Forelimb muscle (tissue), 1 donor: ENCODE measurements around the gene FHIT. TPM values are rescaled to one million over a fixed set of nuclear protein-coding genes. Genes with fewer than 3 reads are reported as not detected.
"Not testable (repeated sequence)": the region's sequence is repeated elsewhere in the genome, so short reads cannot be mapped to it uniquely, and the experiment has no call there.

ENCODE experiments used
- DNase-seq: peaks from one replicate; pipeline ENCODE4 v3.0.0-alpha.2; 2013; ENCODE audit warnings: low read depth
- polyA plus RNA-seq: library from polyadenylated mRNA; unstranded; fragments of 120-200 nt; gene quantifications from one replicate; pipeline ENCODE4 v1.2.1, GENCODE V29; 2013; ENCODE audit not compliant: insufficient read length

FHIT gene
- polyA plus RNA-seq, 1 donor: 7.1 TPM

DNA sequence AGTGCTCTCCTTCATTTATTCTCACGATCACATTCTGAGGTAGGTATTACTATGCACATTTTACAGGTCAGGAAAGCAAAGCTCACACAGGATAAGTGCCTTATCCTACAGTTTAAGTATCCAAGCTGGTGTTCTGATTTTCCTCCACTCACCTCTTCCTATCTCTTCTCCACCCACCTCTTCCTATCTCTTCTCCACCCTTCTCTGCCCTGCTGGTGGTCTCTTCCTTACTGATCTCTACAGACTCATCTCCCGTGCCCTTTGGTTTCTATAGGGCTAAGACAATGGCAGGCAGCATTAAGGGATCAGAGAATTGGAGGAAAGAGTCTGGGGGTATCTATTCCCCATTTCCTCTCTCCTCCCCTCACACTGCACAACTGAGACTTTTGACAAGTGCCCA is 319.1 kb downstream of the FHIT start:
- no peak for DNase-seq

DNA sequence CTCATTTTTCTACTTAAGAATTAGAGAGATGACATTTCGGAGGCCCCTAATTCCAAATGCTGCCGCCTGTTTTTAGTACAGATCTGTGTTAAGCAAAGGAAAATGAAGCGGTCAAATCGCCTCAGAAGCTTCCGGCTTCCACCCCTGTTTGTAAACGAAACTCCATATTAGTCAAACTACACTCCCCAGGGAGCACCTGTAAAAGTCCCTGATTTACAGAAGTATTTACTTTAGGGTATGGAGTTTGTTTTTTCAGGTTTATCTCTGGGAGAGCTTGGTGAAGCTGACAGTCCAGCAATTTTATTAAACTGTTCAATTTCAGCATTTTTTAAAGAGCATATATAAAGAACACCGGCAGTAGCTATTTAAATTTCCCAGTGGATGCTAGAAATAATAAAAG is 319.8 kb downstream of the FHIT start:
- DNase-seq: no peak

DNA sequence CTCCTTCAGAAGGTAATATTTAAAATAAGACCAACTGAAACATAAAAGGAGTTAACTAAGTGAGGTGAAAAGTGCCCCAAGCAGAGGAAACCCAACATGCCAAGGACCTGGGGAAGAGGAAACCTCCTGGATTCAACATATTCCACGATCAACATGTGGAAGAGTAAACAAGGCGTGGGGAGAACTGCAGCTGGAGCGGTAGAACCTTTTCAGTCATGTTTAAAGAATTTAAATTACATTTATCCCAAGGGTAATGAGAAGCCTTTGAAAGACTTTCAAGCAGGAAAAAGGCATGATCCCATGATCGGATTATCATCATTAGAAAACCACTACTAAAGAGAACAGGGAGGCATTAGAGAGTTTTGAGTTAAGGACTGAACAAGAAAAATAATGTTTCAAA is 330.7 kb downstream of the FHIT start:
- DNase-seq: no peak

DNA sequence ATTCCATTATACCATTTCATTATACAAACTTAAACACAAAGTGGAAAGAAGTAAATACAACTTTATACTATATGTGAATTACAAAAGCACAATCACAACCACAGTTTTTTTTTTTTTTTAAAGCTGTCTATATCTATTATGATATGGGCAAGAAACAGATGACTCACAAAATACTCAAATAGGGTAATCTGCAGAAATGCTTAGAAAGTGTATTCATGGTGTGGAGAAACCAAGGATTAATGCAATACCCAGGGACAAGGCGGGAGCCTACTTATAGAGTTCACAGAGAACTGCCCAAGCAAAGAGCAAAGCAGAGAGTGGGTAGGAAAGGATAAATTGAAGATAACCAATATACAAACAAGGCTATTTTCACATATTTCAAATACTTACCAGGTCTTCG is 332.0 kb downstream of the FHIT start:
- DNase-seq: no peak

DNA sequence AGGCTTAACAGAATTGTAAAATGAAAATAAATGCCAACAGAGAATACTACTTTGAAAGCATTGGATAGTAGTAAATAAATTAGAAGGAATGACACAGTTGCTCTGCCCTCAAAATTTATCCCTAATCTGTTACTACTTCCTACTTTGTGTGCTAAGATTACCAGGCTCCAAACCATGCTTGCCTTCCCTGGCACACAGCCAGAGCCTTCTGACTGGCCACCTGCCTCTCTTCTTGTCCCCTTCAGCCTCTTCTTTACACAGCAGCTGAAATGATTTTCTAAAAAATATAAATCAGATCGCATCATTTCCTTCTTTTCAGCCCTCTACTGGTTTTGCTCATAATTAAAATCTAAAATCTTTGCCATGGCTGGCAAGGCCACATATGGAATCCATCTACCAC is 334.1 kb downstream of the FHIT start:
- DNase-seq: no peak

DNA sequence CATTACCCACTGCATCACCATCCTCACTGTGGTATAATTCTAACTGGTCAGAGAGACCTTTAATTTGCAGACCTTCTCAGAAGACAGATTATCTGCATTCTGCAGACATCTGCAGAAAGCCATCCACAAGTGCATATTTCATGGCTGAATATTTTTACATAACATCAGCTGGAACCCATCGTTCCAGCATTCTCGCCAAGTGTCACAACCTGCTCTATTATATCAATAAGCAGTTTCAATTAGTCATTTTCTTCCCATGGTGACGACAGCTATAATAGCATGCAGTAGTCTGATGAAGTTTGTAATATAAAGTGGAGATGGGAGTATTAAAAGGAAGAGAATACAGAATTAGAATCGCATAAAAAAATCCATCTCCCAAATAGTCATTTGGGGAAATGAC is 334.7 kb downstream of the FHIT start:
- no peak for DNase-seq

DNA sequence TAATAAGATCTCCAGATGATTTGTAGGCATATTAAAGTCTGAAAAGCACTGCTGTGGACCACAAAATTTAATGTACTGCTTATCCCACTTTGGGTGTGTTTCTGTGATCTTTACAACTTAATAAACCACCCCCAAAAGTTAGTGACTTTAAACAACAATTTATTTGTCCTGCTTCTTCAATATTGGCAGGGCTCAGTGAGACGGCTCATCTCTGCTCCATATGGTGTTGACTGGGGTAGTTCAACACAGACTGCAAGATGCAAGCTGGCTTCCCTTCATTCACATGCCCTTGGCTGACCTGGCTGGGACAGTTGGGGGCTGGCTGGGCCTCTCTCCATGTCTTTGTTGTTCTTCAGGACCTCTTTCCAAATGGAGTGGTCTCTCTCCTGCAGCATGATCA is 337.8 kb downstream of the FHIT start:
- no peak for DNase-seq

DNA sequence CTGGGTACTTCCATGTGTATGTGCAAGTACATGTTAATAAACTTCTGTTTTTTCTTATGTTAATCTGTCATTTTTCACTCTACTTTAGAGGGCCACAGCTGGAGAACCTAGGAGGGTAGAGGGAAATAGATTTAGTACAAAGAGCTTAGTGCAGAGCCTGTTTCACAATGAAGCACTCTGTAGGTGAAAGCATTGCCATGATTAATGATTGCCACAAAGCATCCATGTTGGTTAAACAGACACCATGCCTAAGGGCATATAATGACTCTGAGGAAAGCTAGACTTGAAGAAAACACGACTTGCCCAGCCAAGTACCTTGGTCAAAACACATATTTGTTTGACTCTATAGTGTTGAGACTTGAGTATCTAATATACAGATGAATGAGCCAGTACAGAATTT is 338.4 kb downstream of the FHIT start:
- DNase-seq: no peak

DNA sequence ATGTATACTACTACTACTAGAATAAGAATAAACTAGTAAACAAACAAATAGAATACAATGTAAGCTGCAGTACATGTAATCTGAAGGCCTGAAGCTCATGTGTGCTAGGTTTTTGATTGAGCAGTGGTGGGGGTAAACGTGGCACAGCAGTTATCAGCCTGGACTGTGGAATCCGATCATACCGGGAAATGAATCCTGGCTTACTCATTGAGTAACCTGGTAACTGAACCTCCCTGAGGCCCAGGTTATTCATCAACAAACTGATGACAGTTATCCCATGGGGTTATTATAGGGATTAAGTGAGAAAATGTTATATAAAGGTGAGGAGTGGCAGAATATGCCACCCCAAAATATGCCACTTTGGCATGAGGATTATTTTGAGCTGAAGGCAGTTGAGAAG is 339.1 kb downstream of the FHIT start:
- DNase-seq: no peak

DNA sequence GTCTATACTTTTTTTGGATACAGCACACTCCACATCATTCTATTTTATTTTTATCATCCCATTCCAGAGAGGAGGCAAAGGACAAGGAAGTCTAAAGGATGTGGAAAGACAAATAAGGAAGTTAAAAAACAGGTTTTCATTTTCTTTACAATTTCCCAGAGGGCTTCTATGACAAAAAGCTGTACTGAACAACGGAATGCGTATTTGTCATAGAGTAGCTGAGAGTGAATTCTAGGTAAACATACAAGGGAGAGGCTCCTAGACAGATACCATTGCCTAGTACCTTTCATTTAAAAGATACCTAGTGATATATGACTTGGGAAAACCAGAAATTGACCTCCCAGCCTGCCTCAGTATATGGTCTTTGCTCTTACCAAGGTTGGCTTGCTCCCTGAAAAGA is 341.7 kb downstream of the FHIT start:
- DNase-seq: no peak

DNA sequence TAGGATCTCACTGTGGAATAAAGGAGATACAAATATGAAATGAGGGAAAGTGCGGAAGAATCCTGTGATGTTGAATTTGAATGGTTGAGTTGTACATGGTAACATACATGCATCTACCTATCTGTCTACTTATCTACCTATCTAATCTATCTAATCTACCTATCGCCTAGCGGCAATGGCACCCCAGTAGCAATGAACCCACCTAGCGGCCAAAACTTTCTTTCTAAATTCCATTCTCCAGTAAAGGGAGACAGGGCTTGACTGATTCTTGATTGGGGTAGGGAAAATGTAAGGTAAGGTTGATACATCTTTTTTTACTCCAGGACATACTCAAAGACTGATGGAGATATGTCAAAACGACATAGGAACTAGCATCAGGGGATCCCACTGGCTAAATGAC is 345.0 kb downstream of the FHIT start:
- no peak for DNase-seq

DNA sequence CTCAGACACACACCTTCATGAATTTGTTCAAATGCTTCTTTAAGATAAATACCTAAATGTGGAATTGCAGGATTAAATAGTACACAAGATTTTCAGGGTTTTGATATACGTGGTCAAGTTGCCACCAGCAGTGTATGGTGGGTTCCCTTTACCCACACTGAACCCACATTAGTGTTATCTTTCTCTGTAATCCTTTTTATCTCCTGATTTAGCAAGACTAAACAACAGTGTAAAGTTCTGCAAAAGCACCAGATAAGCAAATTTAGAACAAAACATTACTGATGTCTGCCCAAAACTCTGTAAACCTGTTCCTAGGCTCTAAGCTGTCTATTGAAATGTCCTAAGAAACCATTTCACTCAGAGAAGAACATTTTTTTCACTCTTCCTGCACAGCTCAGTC is 352.9 kb downstream of the FHIT start:
- no peak for DNase-seq

DNA sequence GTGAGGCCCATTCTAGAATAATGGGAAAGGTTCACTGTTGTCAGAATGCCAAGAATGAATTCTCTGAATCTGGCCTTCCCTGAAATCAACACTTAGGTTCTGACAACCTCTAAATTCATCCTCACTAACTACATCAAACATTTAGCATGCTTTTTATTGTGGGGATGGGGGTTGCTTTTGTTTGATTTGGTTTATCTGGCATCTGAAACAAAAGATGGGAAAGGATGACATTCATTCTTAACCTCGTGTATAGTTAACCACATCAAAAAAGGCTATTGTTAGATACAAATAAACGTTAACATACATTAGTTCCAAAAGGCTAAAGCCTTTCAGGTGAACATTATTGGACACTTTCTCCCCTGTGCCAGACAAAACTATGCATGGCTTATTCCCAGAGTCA is 357.3 kb downstream of the FHIT start:
- DNase-seq: no peak

DNA sequence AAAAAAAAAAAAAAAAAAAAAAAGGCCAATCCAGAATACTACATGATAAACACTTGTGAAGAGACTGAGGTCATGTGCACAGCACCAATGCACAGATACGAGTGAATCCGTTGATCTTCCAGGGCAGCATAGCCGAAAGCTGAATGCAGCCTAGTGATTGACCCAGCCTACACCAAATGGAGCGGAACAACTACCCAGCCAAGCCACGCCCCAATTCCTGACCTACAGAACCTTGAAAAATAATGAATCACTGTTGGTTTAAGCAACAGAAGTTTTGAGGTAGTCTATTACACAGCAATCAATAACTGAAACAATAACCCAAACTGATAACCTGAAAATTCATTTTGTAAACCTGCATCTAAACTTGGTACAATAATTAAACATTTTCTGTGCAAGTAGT is 361.0 kb downstream of the FHIT start:
- no peak for DNase-seq

DNA sequence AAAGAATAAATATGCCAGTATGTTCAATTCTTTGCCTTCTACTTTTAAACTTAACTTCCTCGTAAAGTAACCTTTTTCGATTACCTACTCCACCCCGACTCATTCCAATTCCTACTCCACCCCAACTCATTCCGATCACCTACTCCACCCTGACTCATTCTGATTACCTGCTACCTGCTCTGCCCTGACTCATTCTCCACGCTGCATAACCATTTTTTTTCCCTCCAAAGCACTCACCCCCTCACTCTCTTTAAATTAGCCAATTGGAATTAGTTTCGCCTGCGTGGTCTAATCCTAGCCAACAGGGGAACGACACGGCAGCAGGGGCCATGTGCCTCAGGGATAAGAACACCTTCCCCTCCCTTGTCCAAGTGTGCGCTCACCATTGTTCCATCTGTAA is 362.3 kb downstream of the FHIT start:
- DNase-seq: not testable (repeated sequence)

DNA sequence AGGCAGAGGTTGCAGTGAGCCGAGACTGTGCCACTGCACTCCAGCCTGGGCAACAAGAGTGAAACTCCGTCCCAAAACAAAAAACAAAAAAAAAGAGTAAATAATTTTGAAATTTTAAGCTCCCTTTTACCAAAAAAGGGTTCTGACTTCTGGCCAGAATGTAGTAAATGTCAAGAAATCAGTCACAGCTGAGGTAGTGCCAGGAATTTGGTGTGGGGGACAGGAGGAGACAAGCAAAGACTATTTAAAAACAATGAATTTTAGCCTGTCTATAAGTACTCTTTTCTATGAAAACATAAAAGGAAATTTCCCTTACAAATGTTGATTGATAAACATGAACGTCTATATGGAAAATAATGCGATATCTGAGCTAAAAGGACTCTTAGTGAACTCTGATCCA is 363.7 kb downstream of the FHIT start:
- no peak for DNase-seq

DNA sequence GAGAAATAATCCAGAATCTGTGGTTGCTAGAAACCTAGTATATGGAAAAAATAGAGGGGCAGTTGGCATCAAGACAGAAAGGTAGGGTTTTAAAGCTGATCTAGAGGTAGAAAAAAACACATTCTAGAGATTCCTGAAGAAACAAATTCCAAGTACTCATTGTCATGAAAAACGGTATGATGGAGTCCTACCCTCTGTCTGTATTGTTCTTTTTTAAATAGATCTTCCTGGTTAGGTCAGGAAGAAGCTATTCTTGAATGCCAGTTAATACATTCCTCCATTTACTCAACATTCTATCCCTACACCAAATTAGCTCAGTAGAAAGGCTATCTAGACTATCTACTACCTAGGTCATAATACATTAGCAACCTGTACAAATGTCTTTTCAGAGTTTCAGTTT is 364.7 kb downstream of the FHIT start:
- no peak for DNase-seq

DNA sequence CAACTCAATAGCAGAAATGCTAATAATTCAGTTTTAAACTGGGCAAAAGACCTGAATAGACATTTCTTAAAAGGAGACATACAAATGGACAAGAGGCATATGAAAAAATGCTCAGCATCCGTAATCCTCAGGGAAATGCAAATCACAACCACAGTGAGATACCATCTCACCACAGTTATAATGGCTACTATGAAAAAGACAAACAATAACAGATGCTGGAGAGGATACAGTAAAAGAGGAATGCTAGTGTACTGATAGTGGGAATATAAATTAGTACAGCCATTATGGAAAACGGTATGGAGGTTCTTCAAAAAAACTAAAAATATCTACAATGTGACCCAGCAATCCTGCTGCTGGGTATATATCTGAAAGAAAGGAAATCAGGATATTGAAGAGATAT is 367.2 kb downstream of the FHIT start:
- DNase-seq: no peak

DNA sequence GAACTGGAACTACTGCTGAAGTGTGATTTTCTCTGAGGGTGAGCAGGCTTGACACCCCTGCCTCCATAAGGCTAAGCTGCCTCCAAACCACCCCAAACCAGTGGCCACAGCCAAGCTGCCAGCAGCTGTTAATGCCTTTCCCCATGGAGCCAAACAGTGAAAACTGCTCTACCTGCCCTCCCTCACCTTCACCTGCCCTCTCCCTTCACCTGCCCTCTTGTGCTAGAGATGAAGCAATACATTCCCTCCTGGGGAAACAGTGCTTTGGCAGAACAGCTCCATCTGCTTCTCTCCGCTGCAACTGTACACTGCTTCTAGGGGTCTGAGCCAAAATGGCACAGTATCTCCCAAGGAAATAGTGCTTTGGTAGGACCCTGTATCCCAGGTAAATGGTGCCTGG is 374.1 kb downstream of the FHIT start:
- DNase-seq: no peak

DNA sequence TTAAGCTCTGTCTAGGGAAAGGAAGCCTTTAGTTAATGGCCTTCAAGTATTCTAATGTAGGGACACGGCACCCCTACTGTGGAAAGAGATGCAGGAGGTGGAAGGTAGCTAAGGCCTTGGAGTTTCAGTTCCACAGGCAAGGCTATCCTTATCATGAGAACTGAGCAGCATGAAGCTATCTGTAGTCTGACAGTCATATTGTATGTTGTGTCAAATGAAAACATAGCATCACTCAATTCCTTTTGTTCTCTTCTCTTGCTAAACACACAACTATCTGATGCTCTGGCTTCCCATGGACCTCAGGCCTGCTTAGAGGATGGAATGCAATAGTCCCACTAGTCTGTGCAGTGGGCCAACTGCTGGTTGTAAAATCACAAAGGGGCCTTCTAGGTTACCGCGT is 380.9 kb downstream of the FHIT start:
- no peak for DNase-seq

DNA sequence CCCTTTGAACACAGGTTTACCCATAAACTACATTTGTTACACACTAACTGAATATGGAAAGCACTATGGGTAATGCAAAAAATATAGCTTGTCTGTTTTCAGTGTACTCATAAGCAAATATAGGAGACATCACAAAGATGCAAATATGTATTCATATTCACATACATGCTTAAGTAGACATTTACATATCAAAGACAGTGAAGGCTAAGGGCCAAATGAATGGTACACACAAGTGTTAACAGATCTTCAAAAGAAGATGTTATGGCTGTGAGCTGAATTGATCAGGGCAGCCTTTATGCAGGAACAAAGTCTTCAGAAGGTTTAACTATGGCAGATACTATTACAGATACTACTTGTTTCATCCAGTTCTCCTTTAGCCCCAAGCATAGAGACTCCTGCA is 384.1 kb downstream of the FHIT start:
- DNase-seq: no peak

DNA sequence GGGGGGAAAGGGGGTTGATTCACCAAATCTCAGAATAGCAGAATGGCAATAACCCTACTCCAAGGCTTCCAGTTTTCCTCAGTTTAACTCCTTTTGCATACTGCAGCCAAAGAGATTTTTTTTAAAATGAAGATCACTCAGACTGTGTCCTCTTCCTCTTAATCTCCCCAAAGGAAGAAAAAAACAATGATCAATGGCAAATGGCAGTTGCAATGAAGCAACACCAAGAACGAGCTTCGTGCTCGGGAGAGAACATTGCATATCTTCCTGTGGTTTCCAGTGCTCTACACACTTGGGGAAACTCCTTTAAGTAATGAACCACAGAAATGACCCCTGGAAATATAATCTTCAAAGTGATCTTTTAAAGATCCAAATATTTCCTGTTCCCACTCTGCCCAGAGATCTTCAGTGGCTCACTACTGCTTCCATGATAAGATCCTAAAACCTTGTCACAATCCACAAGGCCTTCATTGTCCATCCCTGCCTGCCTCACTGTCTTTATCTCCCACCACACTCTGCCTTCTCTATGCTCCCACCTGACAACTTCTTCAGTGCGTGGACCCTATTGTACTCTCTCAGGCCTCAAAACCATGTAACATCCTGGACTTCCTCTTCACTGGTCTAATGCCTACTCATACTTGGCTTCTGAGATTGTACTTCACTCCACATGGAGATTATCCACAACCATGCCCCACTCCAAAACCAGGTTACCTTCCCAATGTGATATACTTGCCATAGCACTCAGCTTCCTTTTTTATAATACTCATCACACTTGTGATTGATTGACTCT is 394.8 kb downstream of the FHIT start:
- DNase-seq: no peak

DNA sequence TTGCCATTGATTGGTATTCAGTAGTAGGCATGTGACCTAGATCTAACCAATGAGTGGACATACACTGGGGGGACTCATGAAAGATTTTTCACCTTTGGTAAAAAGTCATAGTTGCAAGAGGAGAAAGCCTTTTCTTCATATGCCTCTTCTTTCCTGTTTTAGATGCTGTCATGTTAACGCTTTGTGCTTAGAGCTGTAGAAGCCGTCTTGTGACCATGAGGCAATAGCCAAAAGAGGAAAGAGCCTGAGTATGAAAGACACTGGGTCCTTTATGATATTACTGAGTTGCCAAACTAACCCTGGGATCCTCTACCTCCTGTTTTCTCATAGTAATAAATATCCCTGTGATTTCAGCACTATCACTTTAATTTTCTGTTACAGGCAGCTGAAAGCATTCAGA is 396.0 kb downstream of the FHIT start:
- no peak for DNase-seq

DNA sequence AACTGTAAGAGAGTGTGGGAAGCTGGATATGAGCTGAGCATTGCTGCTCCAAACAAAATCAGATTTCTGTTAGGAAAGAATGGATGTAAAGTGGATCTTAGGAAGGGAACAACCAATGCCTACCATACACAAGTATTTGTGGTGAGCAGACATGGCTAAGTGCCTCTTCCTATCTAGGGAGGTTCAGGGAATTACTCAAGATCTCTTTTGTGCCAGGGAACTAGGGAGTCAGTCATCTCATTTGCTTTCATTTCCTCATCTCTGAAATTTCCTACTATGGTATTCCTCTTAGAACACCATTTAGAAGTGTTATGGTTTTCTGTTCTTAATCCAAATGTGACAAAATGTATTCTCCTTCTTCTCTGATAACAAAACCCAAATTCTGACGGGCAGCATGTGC is 396.5 kb downstream of the FHIT start:
- no peak for DNase-seq
